EL (cell line): ENCODE measurements around the gene UBA1.

ENCODE experiments used
- DNase-seq: peaks from one replicate; pipeline ENCODE4 v3.0.0-alpha.2; 2016

The UBA1 gene

GRCh38 chrX:47214435-47215077 is 20.9 kb downstream of the UBA1 start:
- no peak for DNase-seq

GRCh38 chrX:47215291-47215900 is 21.8 kb downstream of the UBA1 start:
- DNase-seq, result peak; percentile 25

GRCh38 chrX:47216393-47216925 is 22.8 kb downstream of the UBA1 start:
- DNase-seq, result peak; percentile 41

GRCh38 chrX:47217121-47217851 is 23.7 kb downstream of the UBA1 start:
- DNase-seq, result peak; percentile 85

- peak; percentile 97 for DNase-seq
Observed at GRCh38 chrX:47217852-47218279, 24.2 kb downstream of the UBA1 start.

- peak; percentile 72 for DNase-seq
Observed at GRCh38 chrX:47218280-47218919, 24.8 kb downstream of the UBA1 start, which contains the start of gene CDK16. Gene CDK16 (plus strand): TSS chrX:47218681. CDS start chrX:47223558, 4,877 bp downstream.

GRCh38 chrX:47218920-47219815 is 25.5 kb downstream of the UBA1 start:
- peak; percentile 12 for DNase-seq

GRCh38 chrX:47221756-47222155 is 28.1 kb downstream of the UBA1 start:
- no peak for DNase-seq

GRCh38 chrX:47222751-47223350 is 29.2 kb downstream of the UBA1 start:
- no peak for DNase-seq

- DNase-seq, result no peak
Observed at GRCh38 chrX:47223476-47224250, 30.0 kb downstream of the UBA1 start.

- DNase-seq, result no peak
Observed at GRCh38 chrX:47224266-47224895, 30.8 kb downstream of the UBA1 start.

- no peak for DNase-seq
Observed at GRCh38 chrX:47224896-47225290, 31.3 kb downstream of the UBA1 start.

GRCh38 chrX:47226071-47226470 is 32.4 kb downstream of the UBA1 start:
- no peak for DNase-seq

- DNase-seq, result no peak
Observed at GRCh38 chrX:47226531-47227333, 33.1 kb downstream of the UBA1 start.

- DNase-seq, result no peak
Observed at GRCh38 chrX:47227334-47227583, 33.6 kb downstream of the UBA1 start.

- no peak for DNase-seq
Observed at GRCh38 chrX:47228550-47229270, 35.1 kb downstream of the UBA1 start.

GRCh38 chrX:47229427-47229826 is 35.8 kb downstream of the UBA1 start:
- no peak for DNase-seq

GRCh38 chrX:47230136-47230868 is 36.7 kb downstream of the UBA1 start:
- DNase-seq, result no peak
